T-cell (primary cell): Measurements from ENCODE around the gene PAQR6. TPM values are rescaled to one million over a fixed set of nuclear protein-coding genes. Genes with fewer than 3 reads are reported as not detected.

ENCODE experiments used
- ATAC-seq, 4 experiments: fragments of 200-7000 bp in 3 of 4; fragments of 150-1000 bp in 1 of 4; cut with Tn5 transposase; replicated peaks in 1 of 4; 1 replicate in 3 of 4; 2 replicates in 1 of 4; pipeline ENCODE4 v1.10.0; 2021; ENCODE audit warnings: moderate library complexity in 3 of 4, mild to moderate bottlenecking in 2 of 4, moderate number of reproducible peaks in 1 of 4
- CTCF ChIA-PET, 2 donors: fragments of 300-600 bp; sonication (Branson Sonifier 250); formaldehyde crosslinking; loops; one replicate each; lab custom pipeline; 2022; ENCODE audit warnings: antibody characterized with exemption in 2 of 2; lab: Charles Lee
- POLR2A ChIA-PET, 2 donors: fragments of 300-600 bp; sonication (Branson Sonifier 250); formaldehyde crosslinking; loops; one replicate each; lab custom pipeline; 2022; ENCODE audit warnings: antibody characterized with exemption in 2 of 2; lab: Charles Lee
- DNase-seq, 35 experiments: peaks; one replicate each; pipeline versions ENCODE4 v3.0.0 to v3.0.0-alpha.2; 2013 to 2023
- H3K27ac ChIP-seq: one replicate; pipeline ENCODE4 v1.5.1; 2013; ENCODE audit warnings: low read length
- H3K27me3 ChIP-seq, 2 experiments: replicated peaks in 1 of 2; 1 replicate in 1 of 2; 2 replicates in 1 of 2; pipeline versions ENCODE4 v1.6.1 to v1.7.0; 2013; ENCODE audit warnings: low read length in 1 of 2, mixed read lengths in 1 of 2; ENCODE audit not compliant: control insufficient read depth in 2 of 2, insufficient read depth in 2 of 2; ENCODE audit errors: extremely low read depth in 1 of 2
- H3K36me3 ChIP-seq, 2 donors: 1 replicate in 1 of 2; 2 replicates in 1 of 2; pipeline versions ENCODE4 v1.6.1 to v1.7.0; 2013; ENCODE audit warnings: low read length in 1 of 2; ENCODE audit not compliant: control insufficient read depth in 2 of 2, insufficient read depth in 1 of 2; ENCODE audit errors: extremely low read depth in 1 of 2
- H3K4me1 ChIP-seq, 2 experiments: 1 replicate in 1 of 2; 2 replicates in 1 of 2; pipeline versions ENCODE4 v1.6.1 to v1.7.0; 2013; ENCODE audit warnings: low read length in 2 of 2, mixed read lengths in 1 of 2; ENCODE audit not compliant: insufficient read depth in 2 of 2, control insufficient read depth in 1 of 2; ENCODE audit errors: extremely low read depth in 1 of 2
- H3K4me3 ChIP-seq, 2 donors: 1 replicate in 1 of 2; 2 replicates in 1 of 2; pipeline versions ENCODE4 v1.5.1 to v1.7.0; 2013; ENCODE audit warnings: mild to moderate bottlenecking in 2 of 2, low read length in 1 of 2, moderate library complexity in 1 of 2; ENCODE audit not compliant: control insufficient read depth in 1 of 2; ENCODE audit errors: extremely low read depth in 1 of 2
- H3K9me3 ChIP-seq: 2 replicates; pipeline ENCODE4 v1.7.0; 2013
- H3K27ac Mint-ChIP-seq, 2 donors: one replicate each; pipeline ENCODE4 v1.8.0; 2020 to 2021; ENCODE audit warnings: mild to moderate bottlenecking in 2 of 2, mixed read lengths in 2 of 2
- H3K27me3 Mint-ChIP-seq, 2 donors: one replicate each; pipeline ENCODE4 v1.8.0; 2021 to 2022; ENCODE audit warnings: mixed read lengths in 2 of 2
- H3K36me3 Mint-ChIP-seq: one replicate; pipeline ENCODE4 v1.8.0; 2021; ENCODE audit warnings: mixed read lengths
- H3K4me1 Mint-ChIP-seq, 3 donors: one replicate each; pipeline ENCODE4 v1.8.0; 2020 to 2022; ENCODE audit warnings: mixed read lengths in 3 of 3, mild to moderate bottlenecking in 1 of 3
- H3K4me3 Mint-ChIP-seq, 3 donors: one replicate each; pipeline ENCODE4 v1.8.0; 2020 to 2022; ENCODE audit warnings: mild to moderate bottlenecking in 3 of 3, mixed read lengths in 3 of 3, moderate library complexity in 3 of 3
- H3K9me3 Mint-ChIP-seq, 3 donors: one replicate each; pipeline ENCODE4 v1.8.0; 2020 to 2022; ENCODE audit warnings: mixed read lengths in 3 of 3
- WGBS: methylation state at CpG from one replicate; pipeline ENCODE4 v1.1.5; 2013; ENCODE audit warnings: missing lambda C conversion rate; ENCODE audit not compliant: insufficient coverage; 5-methylcytosine and 5-hydroxymethylcytosine counted together
- total RNA-seq, 35 experiments: library from RNA in 6 of 35; stranded (reverse) in 6 of 35; fragments of 120-200 nt in 1 of 35; gene quantifications; one replicate each; pipeline versions ENCODE4 v1.2.1 to v1.2.4 and lab custom pipeline; 2013 to 2026

Gene PAQR6
- total RNA-seq, 5 donors from 2014 or later (not counting 1 experiment from before 2014, with no cell fraction given): 2.5 to 3.1 (median 2.9) TPM

GRCh38 chr1:156260896-156261295, 13.0 kb upstream of the PAQR6 start:
- Mint-ChIP-seq H3K4me1 (peaks cover 2 to 8% (median 7%) of the 10 kb centered on the region in 3 donors), H3K4me3 (no peak overlapping the region), H3K36me3 (peaks cover 67% of the 10 kb centered on the region), H3K27me3 (no peaks in the 10 kb centered on the region), H3K9me3 (no peaks in the 10 kb centered on the region), H3K27ac (peak overlapping the region in 1 of 2 donors; percentile 31)
- Histone ChIP-seq H3K27ac (no peak overlapping the region), H3K9me3 (no peaks in the 10 kb centered on the region), H3K27me3 (no peaks in the 10 kb centered on the region), H3K4me1 (no peaks in the 10 kb centered on the region), H3K4me3 (no peak overlapping the region), H3K36me3 (peaks cover 29 to 86% of the 10 kb centered on the region in 2 donors)
- ChIA-PET POLR2A (no interaction called here), CTCF (no interaction called here)
- ATAC-seq (no peak), DNase-seq (no peak)
- 100% methylated on average over 1 of the region's 2 CpGs for WGBS

GRCh38 chr1:156259805-156260204, 11.9 kb upstream of the PAQR6 start:
- Mint-ChIP-seq H3K27ac (no peak overlapping the region), H3K9me3 (no peaks in the 10 kb centered on the region), H3K4me1 (peaks cover 2 to 8% (median 7%) of the 10 kb centered on the region in 3 donors), H3K27me3 (no peaks in the 10 kb centered on the region), H3K36me3 (peaks cover 60% of the 10 kb centered on the region), H3K4me3 (no peak overlapping the region)
- no peak overlapping the region for H3K4me3 ChIP-seq
- H3K27me3 ChIP-seq: no peaks in the 10 kb centered on the region
- POLR2A ChIA-PET: no interaction called here
- ATAC-seq (no peak), DNase-seq (no peak)
- no CpG with 5 or more reads among the region's 3 CpGs for WGBS
- peaks cover 29 to 81% of the 10 kb centered on the region in 2 donors for H3K36me3 ChIP-seq
- no peaks in the 10 kb centered on the region for H3K4me1 ChIP-seq
- CTCF ChIA-PET: no interaction called here
- H3K27ac ChIP-seq: no peak overlapping the region
- no peaks in the 10 kb centered on the region for H3K9me3 ChIP-seq

GRCh38 chr1:156258859-156259258, 11.0 kb upstream of the PAQR6 start:
- Histone ChIP-seq H3K4me3 (no peak overlapping the region), H3K27ac (no peak overlapping the region), H3K9me3 (no peaks in the 10 kb centered on the region), H3K36me3 (peaks cover 29 to 79% of the 10 kb centered on the region in 2 donors), H3K4me1 (no peaks in the 10 kb centered on the region), H3K27me3 (no peaks in the 10 kb centered on the region)
- DNase-seq: no peak
- Mint-ChIP-seq H3K36me3 (peaks cover 57% of the 10 kb centered on the region), H3K4me1 (peaks cover 2 to 7% (median 6%) of the 10 kb centered on the region in 3 donors), H3K27ac (no peak overlapping the region), H3K4me3 (no peak overlapping the region), H3K9me3 (no peaks in the 10 kb centered on the region), H3K27me3 (no peaks in the 10 kb centered on the region)
- ChIA-PET CTCF (no interaction called here), POLR2A (interaction anchor here in 1 of 2 donors (0.7 kb wide), 2 partner anchors 17 to 39 kb away, joined by 3 to 8 read pairs; no protein-coding TSS in a partner anchor)
- WGBS: 96% methylated on average over 8 of the region's 8 CpGs
- no peak for ATAC-seq

- 100% methylated on average over 2 of the region's 2 CpGs for WGBS
- H3K36me3 ChIP-seq: peaks cover 37 to 79% of the 10 kb centered on the region in 2 donors
- H3K4me3 ChIP-seq: no peak overlapping the region
- Mint-ChIP-seq H3K36me3 (peaks cover 58% of the 10 kb centered on the region), H3K4me3 (no peak overlapping the region), H3K27me3 (no peaks in the 10 kb centered on the region), H3K9me3 (no peaks in the 10 kb centered on the region), H3K4me1 (peaks cover 2 to 8% (median 7%) of the 10 kb centered on the region in 3 donors), H3K27ac (peak overlapping the region in 1 of 2 donors; percentile 34)
- DNase-seq (no peak), ATAC-seq (no peak)
- no peak overlapping the region for H3K27ac ChIP-seq
- H3K27me3 ChIP-seq: no peaks in the 10 kb centered on the region
- no peaks in the 10 kb centered on the region for H3K4me1 ChIP-seq
- H3K9me3 ChIP-seq: no peaks in the 10 kb centered on the region
- ChIA-PET POLR2A (no interaction called here), CTCF (no interaction called here)
These were observed 9.9 kb upstream of the PAQR6 start for GRCh38 chr1:156257711-156258110.

GRCh38 chr1:156253634-156254033, 5.8 kb upstream of the PAQR6 start:
- ATAC-seq: no peak
- H3K36me3 ChIP-seq: peaks cover 29 to 71% of the 10 kb centered on the region in 2 donors
- 88% methylated on average over 3 of the region's 3 CpGs for WGBS
- no peaks in the 10 kb centered on the region for H3K27me3 ChIP-seq
- no peaks in the 10 kb centered on the region for H3K9me3 ChIP-seq
- ChIA-PET CTCF (interaction anchor here in 1 of 2 donors (0.6 kb wide), 1 partner anchor 371 kb away, joined by 3 read pairs; no protein-coding TSS in a partner anchor), POLR2A (no interaction called here)
- no peak overlapping the region for H3K4me3 ChIP-seq
- Mint-ChIP-seq H3K27ac (peak overlapping the region in 1 of 2 donors; percentile 68), H3K4me3 (no peak overlapping the region), H3K9me3 (no peaks in the 10 kb centered on the region), H3K36me3 (peaks cover 44% of the 10 kb centered on the region), H3K4me1 (peaks cover 0 to 26% (median 2%) of the 10 kb centered on the region in 3 donors), H3K27me3 (no peaks in the 10 kb centered on the region)
- H3K4me1 ChIP-seq: peaks cover 0 to 10% of the 10 kb centered on the region in 2 experiments
- no peak for DNase-seq
- H3K27ac ChIP-seq: no peak overlapping the region

GRCh38 chr1:156251527-156251926, 3.7 kb upstream of the PAQR6 start:
- Histone ChIP-seq H3K4me1 (peaks cover 0 to 12% of the 10 kb centered on the region in 2 experiments), H3K27ac (peak overlapping the region; percentile 18), H3K4me3 (no peak overlapping the region), H3K36me3 (peaks cover 22 to 55% of the 10 kb centered on the region in 2 donors), H3K9me3 (no peaks in the 10 kb centered on the region), H3K27me3 (no peaks in the 10 kb centered on the region)
- H3K36me3 Mint-ChIP-seq: peaks cover 30% of the 10 kb centered on the region
- ChIA-PET POLR2A (no interaction called here), CTCF (no interaction called here)
- WGBS: no CpG with 5 or more reads among the region's 3 CpGs
- H3K9me3 Mint-ChIP-seq: no peaks in the 10 kb centered on the region
- H3K4me3 Mint-ChIP-seq: no peak overlapping the region
- DNase-seq: no peak
- peak in 2 of 4 experiments; percentile 7 to 17 for ATAC-seq
- H3K27me3 Mint-ChIP-seq: no peaks in the 10 kb centered on the region
- peaks cover 0 to 25% (median 0%) of the 10 kb centered on the region in 3 donors for H3K4me1 Mint-ChIP-seq
- H3K27ac Mint-ChIP-seq: peak overlapping the region in 1 of 2 donors; percentile 48
